CD4-positive, alpha-beta T cell (primary cell): ENCODE measurements around the gene LAMA2. TPM values are rescaled to one million over a fixed set of nuclear protein-coding genes. Genes with fewer than 3 reads are reported as not detected.
"Not testable (repeated sequence)": the region's sequence is repeated elsewhere in the genome, so short reads cannot be mapped to it uniquely, and the experiment has no call there.

Source experiments
- ATAC-seq: fragments of 200-7000 bp; cut with Tn5 transposase; one replicate; pipeline ENCODE4 v1.10.0; 2022; ENCODE audit warnings: mild to moderate bottlenecking; ENCODE audit not compliant: poor library complexity
- CTCF ChIA-PET: fragments of 350-600 bp; sonication (Branson Sonifier 250); formaldehyde crosslinking; loops from one replicate; lab custom pipeline; 2021; ENCODE audit warnings: antibody characterized with exemption, inconsistent platforms; lab: Charles Lee
- POLR2A ChIA-PET: fragments of 350-600 bp; sonication (Branson Sonifier 250); formaldehyde crosslinking; loops from one replicate; lab custom pipeline; 2021; ENCODE audit warnings: antibody characterized with exemption, inconsistent platforms; lab: Charles Lee
- DNase-seq, 14 experiments: peaks; one replicate each; pipeline ENCODE4 v3.0.0-alpha.2; 2013 to 2020; ENCODE audit warnings: mixed read lengths in 2 of 14
- H3K27ac ChIP-seq, 2 donors: one replicate each; pipeline versions ENCODE4 v1.5.1 to v1.7.0; 2013; ENCODE audit warnings: low read length in 2 of 2, low read depth in 1 of 2, mild to moderate bottlenecking in 1 of 2
- H3K27me3 ChIP-seq, 2 experiments: 1 replicate in 1 of 2; 2 replicates in 1 of 2; pipeline versions ENCODE4 v1.6.1 to v1.7.0; 2013; ENCODE audit warnings: low read length in 2 of 2, control low read depth in 1 of 2, mild to moderate bottlenecking in 1 of 2, moderate library complexity in 1 of 2; ENCODE audit not compliant: insufficient read depth in 2 of 2, control insufficient read depth in 1 of 2
- H3K36me3 ChIP-seq: one replicate; pipeline ENCODE4 v1.6.1; 2013; ENCODE audit warnings: low read length, control low read depth; ENCODE audit not compliant: insufficient read depth
- H3K4me1 ChIP-seq: one replicate; pipeline ENCODE4 v1.6.1; 2013; ENCODE audit warnings: low read length, control low read depth; ENCODE audit not compliant: insufficient read depth
- H3K4me3 ChIP-seq: one replicate; pipeline ENCODE4 v1.5.1; 2013; ENCODE audit warnings: mild to moderate bottlenecking, low read length, moderate library complexity
- H3K9me3 ChIP-seq, 2 experiments: 1 replicate in 1 of 2; 2 replicates in 1 of 2; pipeline versions ENCODE4 v1.6.1 to v1.7.0; 2013; ENCODE audit warnings: low read length in 2 of 2, mild to moderate bottlenecking in 2 of 2, control low read depth in 1 of 2, moderate library complexity in 1 of 2; ENCODE audit not compliant: control insufficient read depth in 1 of 2, insufficient read depth in 1 of 2
- H3K27ac Mint-ChIP-seq: one replicate; pipeline ENCODE4 v1.8.0; 2020; ENCODE audit warnings: mixed read lengths
- H3K27me3 Mint-ChIP-seq: one replicate; pipeline ENCODE4 v1.8.0; 2021; ENCODE audit warnings: mixed read lengths
- H3K36me3 Mint-ChIP-seq: one replicate; pipeline ENCODE4 v1.8.0; 2021; ENCODE audit warnings: low read depth, mixed read lengths
- H3K4me1 Mint-ChIP-seq: one replicate; pipeline ENCODE4 v1.8.0; 2021; ENCODE audit warnings: low read depth, mixed read lengths
- H3K4me3 Mint-ChIP-seq: one replicate; pipeline ENCODE4 v1.8.0; 2020; ENCODE audit warnings: mild to moderate bottlenecking, mixed read lengths
- H3K9me3 Mint-ChIP-seq: one replicate; pipeline ENCODE4 v1.8.0; 2020; ENCODE audit warnings: mixed read lengths
- CTCF ChIP-seq: fragments of 200-600 bp; IDR thresholded peaks from one replicate; pipeline ENCODE4 v1.8.0; 2022; ENCODE audit warnings: antibody characterized with exemption, mild to moderate bottlenecking
- intact Hi-C, 2 experiments: fragments of 100-400 bp; cut with DNase I in 1 of 2; cut with micrococcal nuclease in 1 of 2; formaldehyde crosslinking; loops; one replicate each; pipeline versions ENCODE4 v1.15.1 to v1.9.0; 2023 to 2025; cut with DNase I, micrococcal nuclease
- total RNA-seq, 174 experiments: library from RNA in 2 of 174; stranded (reverse) in 2 of 174; gene quantifications; one replicate each; pipeline ENCODE4 v1.2.3 and lab custom pipeline; 2021 to 2026

The LAMA2 gene
- total RNA-seq, 2 experiments from 2014 or later = 0.05 to 0.06 TPM

GRCh38 chr6:129153257-129153656 lies 270.3 kb downstream of the LAMA2 start:
- CTCF ChIA-PET = no interaction called here
- no peak for DNase-seq
- Mint-ChIP-seq H3K27ac (no peak overlapping the region), H3K36me3 (no peaks in the 10 kb centered on the region), H3K27me3 (no peaks in the 10 kb centered on the region), H3K9me3 (no peaks in the 10 kb centered on the region), H3K4me1 (no peaks in the 10 kb centered on the region), H3K4me3 (no peak overlapping the region)
- H3K27me3 ChIP-seq = no peaks in the 10 kb centered on the region
- H3K4me3 ChIP-seq = no peak overlapping the region
- ATAC-seq = no peak
- H3K36me3 ChIP-seq = no peaks in the 10 kb centered on the region
- POLR2A ChIA-PET = no interaction called here
- intact Hi-C loops = no loop called here
- no peak overlapping the region for H3K27ac ChIP-seq
- TF ChIP-seq CTCF = no peak
- no peaks in the 10 kb centered on the region for H3K4me1 ChIP-seq
- no peaks in the 10 kb centered on the region for H3K9me3 ChIP-seq

- H3K27ac Mint-ChIP-seq, H3K4me3 Mint-ChIP-seq, H3K27ac ChIP-seq, H3K27me3 Mint-ChIP-seq, H3K9me3 Mint-ChIP-seq, intact Hi-C loops, CTCF ChIA-PET, H3K4me3 ChIP-seq, H3K4me1 Mint-ChIP-seq, ATAC-seq, H3K36me3 Mint-ChIP-seq, H3K36me3 ChIP-seq, POLR2A ChIA-PET, DNase-seq, H3K27me3 ChIP-seq, H3K9me3 ChIP-seq, H3K4me1 ChIP-seq: not testable (repeated sequence)
Observed at GRCh38 chr6:129159242-129159641, 276.3 kb downstream of the LAMA2 start.

DNA sequence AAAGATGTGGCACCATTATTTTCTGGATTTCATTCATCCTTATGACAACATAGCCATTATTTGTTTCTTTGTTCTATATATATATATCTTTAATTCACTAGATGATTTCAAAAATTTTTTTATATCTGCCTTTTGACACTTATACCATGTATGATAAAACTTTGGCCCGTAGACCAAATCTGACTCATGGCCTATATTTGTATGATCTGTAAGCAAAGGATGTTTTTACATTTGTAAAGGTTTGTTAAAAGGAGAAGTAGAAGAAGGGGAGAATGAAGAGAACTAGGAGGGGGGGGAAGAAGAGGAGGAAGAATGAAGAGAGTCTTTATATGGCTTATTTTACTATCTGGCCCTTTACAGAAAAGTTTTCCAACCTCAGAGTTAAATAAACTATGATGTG lies 279.7 kb downstream of the LAMA2 start:
- intact Hi-C loops = no loop called here
- H3K9me3 Mint-ChIP-seq = peaks cover 3% of the 10 kb centered on the region
- no peaks in the 10 kb centered on the region for H3K9me3 ChIP-seq
- H3K4me3 Mint-ChIP-seq = no peak overlapping the region
- H3K27me3 Mint-ChIP-seq = peaks cover 4% of the 10 kb centered on the region
- no peak for DNase-seq
- H3K36me3 ChIP-seq = no peaks in the 10 kb centered on the region
- H3K4me1 ChIP-seq = no peaks in the 10 kb centered on the region
- CTCF ChIA-PET = no interaction called here
- no peak for TF ChIP-seq CTCF
- no peak overlapping the region for H3K27ac ChIP-seq
- H3K36me3 Mint-ChIP-seq = no peaks in the 10 kb centered on the region
- H3K4me1 Mint-ChIP-seq = no peaks in the 10 kb centered on the region
- POLR2A ChIA-PET = no interaction called here
- no peak overlapping the region for H3K27ac Mint-ChIP-seq
- H3K4me3 ChIP-seq = no peak overlapping the region
- no peak for ATAC-seq
- no peaks in the 10 kb centered on the region for H3K27me3 ChIP-seq

- no peak overlapping the region for H3K4me3 ChIP-seq
- H3K9me3 ChIP-seq = no peaks in the 10 kb centered on the region
- ChIA-PET POLR2A (no interaction called here), CTCF (no interaction called here)
- peaks cover 4% of the 10 kb centered on the region for H3K27me3 Mint-ChIP-seq
- H3K27ac ChIP-seq = no peak overlapping the region
- no peak overlapping the region for H3K4me3 Mint-ChIP-seq
- no peak for DNase-seq
- no peaks in the 10 kb centered on the region for H3K36me3 ChIP-seq
- peaks cover 3% of the 10 kb centered on the region for H3K9me3 Mint-ChIP-seq
- ATAC-seq = no peak
- no peaks in the 10 kb centered on the region for H3K27me3 ChIP-seq
- H3K4me1 Mint-ChIP-seq = no peaks in the 10 kb centered on the region
- TF ChIP-seq CTCF = no peak
- no peaks in the 10 kb centered on the region for H3K4me1 ChIP-seq
- H3K36me3 Mint-ChIP-seq = no peaks in the 10 kb centered on the region
- intact Hi-C loops = no loop called here
- no peak overlapping the region for H3K27ac Mint-ChIP-seq
Observed at GRCh38 chr6:129163551-129163950, 280.6 kb downstream of the LAMA2 start.
